Calu3 (cell line): ENCODE results near the gene DRC3. TPM values are rescaled to one million over a fixed set of nuclear protein-coding genes. Genes with fewer than 3 reads are reported as not detected.

ENCODE experiments used
- BruUV-seq: library from RNA; stranded (reverse); fragments of 400-500 nt; replicated peaks from 2 replicates; lab custom pipeline; 2021; lab: Mats Ljungman, UMichigan
- CTCF ChIA-PET: fragments of 300-600 bp; sonication (Branson Sonifier 250); formaldehyde crosslinking; loops from one replicate; lab custom pipeline; 2022; ENCODE audit warnings: antibody characterized with exemption; lab: Charles Lee
- DNase-seq: peaks from one replicate; pipeline ENCODE4 v3.0.0; 2022
- H3K27ac Mint-ChIP-seq: one replicate; pipeline ENCODE4 v1.8.0; 2022; ENCODE audit warnings: mixed read lengths; ENCODE audit not compliant: unreplicated experiment
- H3K27me3 Mint-ChIP-seq: one replicate; pipeline ENCODE4 v1.8.0; 2022; ENCODE audit warnings: mixed read lengths; ENCODE audit not compliant: unreplicated experiment
- H3K36me3 Mint-ChIP-seq: one replicate; pipeline ENCODE4 v1.8.0; 2022; ENCODE audit warnings: mild to moderate bottlenecking, moderate library complexity, mixed read lengths; ENCODE audit not compliant: insufficient read depth, unreplicated experiment
- H3K4me1 Mint-ChIP-seq: one replicate; pipeline ENCODE4 v1.8.0; 2022; ENCODE audit warnings: mild to moderate bottlenecking, low read depth, mixed read lengths; ENCODE audit not compliant: unreplicated experiment
- H3K4me3 Mint-ChIP-seq: one replicate; pipeline ENCODE4 v1.8.0; 2022; ENCODE audit warnings: mild to moderate bottlenecking, low read depth, moderate library complexity, mixed read lengths; ENCODE audit not compliant: unreplicated experiment
- H3K9me3 Mint-ChIP-seq: one replicate; pipeline ENCODE4 v1.8.0; 2022; ENCODE audit warnings: low read depth, mixed read lengths; ENCODE audit not compliant: unreplicated experiment
- CTCF ChIP-seq: fragments of 200-600 bp; IDR thresholded peaks from one replicate; pipeline ENCODE4 v1.8.0; 2022; ENCODE audit warnings: antibody characterized with exemption; ENCODE audit not compliant: unreplicated experiment
- intact Hi-C: fragments of 100-400 bp; cut with micrococcal nuclease; formaldehyde crosslinking; loops from one replicate; pipeline ENCODE4 v1.10.0; 2022; ENCODE audit not compliant: unreplicated experiment
- total RNA-seq: library from RNA; stranded (reverse); gene quantifications from 2 replicates; pipeline ENCODE4 v1.2.3, GENCODE V29; 2022

The DRC3 gene
- total RNA-seq, 1 experiment from 2014 or later: 2.8 TPM

GRCh38 chr17:17942846-17943245, 29.8 kb upstream of the DRC3 start:
- no peaks in the 10 kb centered on the region for H3K27me3 Mint-ChIP-seq
- H3K27ac Mint-ChIP-seq: no peak overlapping the region
- TF ChIP-seq CTCF: no peak
- CTCF ChIA-PET: interaction anchor here (0.7 kb wide), 1 partner anchor 21 kb away, joined by 3 read pairs; no protein-coding TSS in a partner anchor
- H3K9me3 Mint-ChIP-seq: no peaks in the 10 kb centered on the region
- no peaks in the 10 kb centered on the region for H3K36me3 Mint-ChIP-seq
- no peak for DNase-seq
- intact Hi-C loops: no loop called here
- peaks cover 21% of the 10 kb centered on the region for H3K4me1 Mint-ChIP-seq
- no TSS peak for BruUV-seq
- H3K4me3 Mint-ChIP-seq: no peak overlapping the region

- intact Hi-C loops: no loop called here
- no peak for DNase-seq
- CTCF ChIA-PET: interaction anchor here (0.7 kb wide), 1 partner anchor 22 kb away, joined by 3 read pairs; no protein-coding TSS in a partner anchor
- no peaks in the 10 kb centered on the region for H3K36me3 Mint-ChIP-seq
- peaks cover 21% of the 10 kb centered on the region for H3K4me1 Mint-ChIP-seq
- no TSS peak for BruUV-seq
- H3K27ac Mint-ChIP-seq: no peak overlapping the region
- no peak for TF ChIP-seq CTCF
- no peaks in the 10 kb centered on the region for H3K9me3 Mint-ChIP-seq
- H3K4me3 Mint-ChIP-seq: no peak overlapping the region
- no peaks in the 10 kb centered on the region for H3K27me3 Mint-ChIP-seq
Observed at GRCh38 chr17:17943281-17943984, 29.2 kb upstream of the DRC3 start.

- H3K4me3 Mint-ChIP-seq: no peak overlapping the region
- intact Hi-C loops: no loop called here
Observed at GRCh38 chr17:17944242-17944641, 28.4 kb upstream of the DRC3 start.

GRCh38 chr17:17944743-17945142, 27.9 kb upstream of the DRC3 start:
- Mint-ChIP-seq H3K9me3 (no peaks in the 10 kb centered on the region), H3K36me3 (no peaks in the 10 kb centered on the region), H3K4me1 (peaks cover 21% of the 10 kb centered on the region), H3K27ac (no peak overlapping the region), H3K27me3 (no peaks in the 10 kb centered on the region), H3K4me3 (no peak overlapping the region)
- DNase-seq: no peak
- intact Hi-C loops: no loop called here
- TF ChIP-seq CTCF: no peak
- CTCF ChIA-PET: interaction anchor here (0.6 kb wide), 1 partner anchor 13 kb away, joined by 3 read pairs; no protein-coding TSS in a partner anchor
- no TSS peak for BruUV-seq

More at GRCh38 chr17:17944242-17944641, 28.4 kb upstream of the DRC3 start:
- H3K36me3 Mint-ChIP-seq: no peaks in the 10 kb centered on the region
- H3K27ac Mint-ChIP-seq: no peak overlapping the region
- BruUV-seq: no TSS peak
- no peak for TF ChIP-seq CTCF
- H3K9me3 Mint-ChIP-seq: no peaks in the 10 kb centered on the region
- CTCF ChIA-PET: no interaction called here
- H3K4me1 Mint-ChIP-seq: peaks cover 21% of the 10 kb centered on the region
- no peaks in the 10 kb centered on the region for H3K27me3 Mint-ChIP-seq
- no peak for DNase-seq
